ENCODE data around the gene ANKRD1.
"Not testable (repeated sequence)": the region's sequence is repeated elsewhere in the genome, so short reads cannot be mapped to it uniquely, and the experiment has no call there.

Gene ANKRD1

DNA sequence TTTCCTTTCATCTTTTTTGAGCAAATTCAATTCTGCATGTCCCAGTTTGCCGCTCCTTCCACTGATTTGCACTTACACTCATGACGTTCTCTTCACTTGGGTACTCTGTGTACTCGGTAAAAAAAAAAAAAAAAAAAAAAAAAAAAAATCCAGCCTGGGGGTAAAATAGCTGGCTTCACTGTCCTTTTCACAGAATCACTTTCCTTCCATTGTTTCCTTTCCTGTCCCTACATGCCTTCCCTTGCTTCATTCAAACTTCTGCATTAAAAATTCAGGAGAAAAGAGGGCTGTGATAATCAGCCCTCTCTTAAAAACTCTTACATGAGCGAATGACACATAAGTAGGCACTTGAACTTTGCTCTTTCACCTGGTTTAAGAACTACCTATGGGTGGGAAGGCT, 8.7 kb downstream of the ANKRD1 start:
- DNase-seq: no peak

DNA sequence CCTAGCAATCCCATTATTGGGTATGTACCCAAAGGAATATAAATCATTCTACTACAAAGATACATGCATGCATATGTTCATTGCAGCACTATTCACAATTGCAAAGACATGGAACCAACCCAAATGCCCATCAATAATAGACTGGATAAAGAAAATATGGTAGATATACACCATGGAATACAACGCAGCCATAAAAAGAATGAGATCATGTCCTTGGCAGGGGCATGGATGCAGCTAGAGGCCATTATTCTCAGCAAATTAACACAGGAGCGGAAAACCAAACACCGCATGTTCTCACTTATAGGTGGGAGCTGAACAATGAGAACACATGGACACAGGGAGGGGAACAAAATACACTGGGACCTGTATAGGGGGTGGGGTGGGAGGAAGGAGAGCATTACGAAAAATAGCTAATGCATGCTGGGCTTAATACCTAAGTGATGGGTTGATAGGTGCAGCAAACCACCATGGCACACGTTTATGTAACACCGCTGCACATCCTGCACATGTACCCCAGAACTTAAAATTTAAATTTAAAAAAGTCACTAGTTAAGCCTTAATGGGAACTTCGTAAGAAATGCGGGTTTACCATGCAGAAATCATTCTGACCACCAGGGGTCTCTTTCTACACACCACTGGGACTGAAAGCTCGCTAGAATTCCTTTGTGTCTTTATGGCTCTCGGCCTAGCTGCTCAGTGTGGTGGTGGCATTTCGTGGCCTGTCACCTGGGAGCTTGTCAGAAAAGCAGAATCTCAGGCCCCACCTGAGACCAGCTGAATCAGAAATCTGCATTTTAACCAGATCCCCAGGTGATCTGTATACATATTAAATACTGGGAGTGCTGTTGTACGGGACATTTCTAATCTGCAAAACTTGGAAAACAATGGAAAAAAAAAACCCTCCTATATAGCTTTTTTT, 9.5 kb downstream of the ANKRD1 start:
- DNase-seq: peak; percentile 33

DNA sequence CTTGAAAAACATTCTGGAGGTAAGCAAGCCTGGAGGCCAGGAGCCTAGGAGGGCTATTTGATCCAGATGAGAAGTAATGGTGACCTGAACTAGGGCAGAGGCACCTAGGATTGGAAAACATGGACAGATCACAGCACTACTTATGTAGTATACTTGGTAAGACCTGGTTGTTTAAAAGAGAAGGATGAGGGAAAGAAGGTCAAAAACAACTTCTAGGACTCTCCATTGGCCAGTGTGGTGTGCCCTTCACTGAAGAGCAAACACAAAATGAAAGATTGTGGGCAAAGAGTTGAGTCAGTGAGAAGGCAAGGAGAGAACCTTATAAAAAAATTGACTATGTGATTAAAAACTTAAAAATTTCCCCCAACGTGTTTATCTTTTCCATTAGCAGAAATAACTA, 14.3 kb downstream of the ANKRD1 start:
- DNase-seq: no peak

DNA sequence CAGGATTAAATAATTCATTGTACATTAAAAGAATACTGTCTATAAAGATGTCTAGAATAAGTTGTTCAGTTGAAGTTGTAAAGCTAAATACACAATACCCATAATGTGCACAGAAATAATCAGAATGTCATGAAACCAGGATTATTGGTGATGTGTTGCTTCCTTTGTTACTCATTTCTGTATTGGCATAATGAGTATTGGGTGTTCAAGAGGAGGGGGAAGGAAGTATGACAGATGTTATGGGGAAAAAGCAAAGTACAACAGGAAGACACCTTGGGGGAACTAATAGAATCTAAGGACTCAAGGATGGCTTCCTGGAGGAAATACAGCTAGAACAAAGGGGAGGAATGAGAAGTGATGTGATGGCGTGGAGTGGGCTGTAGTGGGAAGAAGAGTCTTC, 15.0 kb downstream of the ANKRD1 start:
- DNase-seq: no peak

DNA sequence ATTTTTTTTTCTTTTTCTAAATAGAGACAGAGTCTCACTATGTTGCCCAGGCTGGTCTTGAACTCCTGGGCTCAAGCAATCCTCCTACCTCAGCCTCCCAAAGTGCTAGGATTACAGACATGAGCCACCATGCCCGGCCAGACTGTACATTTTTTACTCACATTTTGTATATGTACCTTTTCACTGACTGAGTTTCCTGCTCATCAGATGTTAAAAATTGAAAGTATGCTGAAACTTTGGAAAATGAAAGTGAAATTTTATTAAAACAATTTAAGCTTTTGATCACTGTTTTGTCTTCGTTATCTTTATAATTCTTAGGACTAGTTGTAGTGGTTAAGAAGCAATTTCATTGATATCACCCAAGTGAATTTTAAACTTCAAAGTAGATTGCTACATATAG, 24.0 kb downstream of the ANKRD1 start:
- not testable (repeated sequence) for DNase-seq

DNA sequence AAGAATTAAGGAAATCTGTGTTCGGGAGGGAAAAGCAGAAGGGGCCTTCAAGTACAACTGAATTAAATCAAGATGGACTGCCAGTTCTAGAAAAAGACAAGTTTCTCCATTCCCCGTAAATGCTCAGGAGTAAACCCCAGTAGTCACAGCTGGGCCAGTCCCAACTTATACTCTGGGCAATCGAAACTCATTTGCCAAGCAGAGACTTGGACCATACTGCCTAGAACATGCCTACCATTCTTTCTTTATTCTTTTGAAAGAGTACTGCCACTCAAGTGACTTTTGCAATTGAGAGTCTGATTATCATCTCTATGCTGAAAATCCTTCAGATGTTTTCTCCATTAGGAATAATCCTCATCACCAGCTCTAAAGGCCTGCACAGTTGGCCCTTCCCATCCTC, 27.7 kb downstream of the ANKRD1 start:
- DNase-seq: no peak

DNA sequence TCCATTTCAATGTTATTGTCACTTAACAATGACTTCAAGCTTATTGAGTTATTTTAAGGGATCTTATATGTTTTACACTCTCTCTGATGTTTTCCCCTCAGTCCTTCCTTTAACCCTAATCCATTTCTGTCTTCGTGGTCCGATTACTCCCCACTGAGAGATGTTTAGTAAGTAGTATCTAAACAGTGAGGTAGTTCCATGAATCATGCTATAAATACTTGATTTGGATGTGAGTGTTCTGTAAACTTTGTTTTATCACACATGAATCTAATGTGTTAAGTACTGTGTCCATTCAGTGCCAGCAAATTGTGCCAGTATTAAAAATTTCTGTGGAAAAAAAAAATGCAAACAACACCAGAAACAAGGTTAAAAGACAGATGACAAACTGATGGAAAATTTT, 30.5 kb downstream of the ANKRD1 start:
- DNase-seq: no peak

DNA sequence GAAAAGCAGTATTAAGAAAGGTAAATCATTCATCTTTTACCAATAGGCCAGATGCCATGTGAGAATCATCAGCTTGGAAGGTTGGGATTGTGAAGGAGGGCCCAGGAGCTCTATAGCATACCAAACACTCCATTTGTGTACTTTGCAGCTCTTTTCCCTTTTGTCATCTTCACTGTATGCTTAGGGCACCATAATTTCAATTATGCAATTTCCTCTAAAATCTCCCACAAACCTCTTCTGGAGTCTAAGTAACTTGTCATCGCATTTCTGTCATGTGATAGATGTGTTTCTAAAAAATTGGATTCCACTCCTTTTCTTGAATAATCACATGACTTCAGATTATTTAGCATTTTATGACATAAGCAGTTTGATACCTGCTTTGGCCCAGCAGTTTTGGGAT, 31.3 kb downstream of the ANKRD1 start:
- DNase-seq: no peak

DNA sequence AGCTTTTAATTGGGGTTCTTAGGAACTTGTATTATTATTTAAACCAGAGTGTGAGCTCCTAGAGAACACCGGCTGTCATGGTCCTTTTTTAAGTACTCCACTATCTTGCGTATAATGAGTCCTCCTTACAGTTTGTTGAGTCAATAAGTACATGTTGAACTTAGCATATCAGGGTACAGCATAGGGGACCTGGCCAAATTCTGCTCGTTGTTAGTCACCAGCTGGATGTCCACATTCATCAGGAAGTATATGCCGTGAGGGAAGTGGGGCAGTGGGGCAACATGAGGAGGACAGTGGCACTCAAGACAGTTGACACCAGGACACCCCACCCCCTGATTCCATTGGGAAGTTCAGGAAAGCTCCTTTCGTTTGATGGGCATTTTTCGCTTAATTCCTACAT, 32.5 kb downstream of the ANKRD1 start:
- DNase-seq: no peak

DNA sequence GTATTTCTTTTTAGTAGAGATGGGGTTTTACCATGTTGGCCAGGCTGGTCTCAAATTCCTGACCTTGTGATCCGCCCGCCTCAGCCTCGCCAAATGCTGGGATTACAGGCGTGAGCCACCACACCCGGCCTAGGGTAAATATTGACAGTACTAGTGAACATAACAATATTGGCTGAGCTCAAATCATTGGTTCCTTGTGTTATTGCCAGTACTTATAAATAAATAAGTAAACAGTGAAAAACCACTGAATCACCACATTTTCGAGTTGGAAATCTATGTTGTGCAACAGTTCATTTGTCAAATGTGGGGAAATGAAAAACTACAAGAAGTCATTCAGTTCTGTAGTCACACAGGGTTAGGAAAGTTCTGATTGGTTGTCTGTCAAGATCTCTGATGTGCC, 33.3 kb downstream of the ANKRD1 start:
- DNase-seq: no peak

DNA sequence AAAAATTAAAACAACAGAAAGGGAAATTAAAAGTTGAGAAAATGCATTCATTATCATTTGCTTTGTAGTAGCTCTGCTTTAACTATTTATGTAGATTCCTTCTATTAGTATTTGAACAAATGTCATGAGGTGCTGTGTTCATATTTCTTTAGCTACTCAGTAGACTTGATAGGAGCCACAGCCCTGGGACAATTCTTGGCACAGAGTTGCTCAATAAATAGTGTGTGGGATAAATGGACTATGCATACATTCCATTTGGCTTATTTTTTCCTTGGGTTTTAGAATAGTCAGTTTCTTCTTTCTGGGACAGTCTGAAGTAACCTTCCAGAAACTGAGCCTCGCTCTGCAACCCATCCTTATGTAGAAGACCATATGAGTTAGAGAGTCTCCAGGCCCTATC, 35.7 kb downstream of the ANKRD1 start:
- no peak for DNase-seq

DNA sequence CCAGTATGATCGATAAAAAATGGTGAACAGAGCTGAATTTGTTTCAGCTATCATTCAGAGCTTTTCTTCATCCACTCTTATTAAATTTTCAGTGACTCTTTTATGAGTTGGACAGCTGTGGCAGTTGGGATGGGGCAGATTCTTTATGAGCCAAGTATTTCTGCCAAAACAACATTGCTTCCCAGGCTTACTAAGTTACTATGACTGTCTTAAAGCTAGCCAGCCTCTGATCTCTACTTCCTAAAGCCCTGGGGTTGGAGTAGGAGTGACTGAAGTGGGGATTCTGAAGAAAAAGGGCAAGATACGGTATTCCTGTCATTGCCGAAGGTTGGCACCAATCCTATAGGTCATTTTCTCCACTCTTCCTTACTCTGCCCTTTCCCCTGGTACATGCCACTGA, 36.5 kb downstream of the ANKRD1 start:
- no peak for DNase-seq

DNA sequence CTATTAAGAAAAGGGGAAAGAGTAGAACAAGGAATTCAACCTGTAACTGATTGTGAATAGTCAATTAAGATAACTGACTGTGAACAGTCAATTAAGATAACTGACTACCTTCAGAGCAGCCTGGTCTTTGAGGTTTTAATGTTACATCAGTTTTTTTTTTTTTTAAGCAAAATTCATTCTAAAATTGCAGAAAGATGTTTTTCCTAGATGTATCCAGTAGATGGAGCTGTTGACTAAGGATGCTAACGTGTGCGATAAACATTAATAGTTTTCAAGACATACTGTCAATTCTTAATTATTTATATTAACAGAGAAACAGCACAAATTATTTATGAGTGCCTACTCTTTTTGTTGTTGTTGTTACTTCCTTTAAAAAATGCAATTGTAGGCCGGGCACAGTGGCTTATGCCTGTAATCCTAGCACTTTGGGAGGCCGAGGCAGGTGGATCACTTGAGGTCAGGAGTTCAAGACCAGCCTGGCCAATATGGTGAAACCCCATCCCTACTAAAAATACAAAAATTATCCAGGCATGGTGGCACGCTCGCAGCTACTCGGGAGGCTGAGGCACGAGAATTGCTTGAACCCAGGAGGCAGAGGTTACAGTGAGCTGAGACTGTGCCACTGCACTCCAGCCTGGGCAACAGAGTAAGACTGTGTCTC, 40.7 kb downstream of the ANKRD1 start:
- not testable (repeated sequence) for DNase-seq

DNA sequence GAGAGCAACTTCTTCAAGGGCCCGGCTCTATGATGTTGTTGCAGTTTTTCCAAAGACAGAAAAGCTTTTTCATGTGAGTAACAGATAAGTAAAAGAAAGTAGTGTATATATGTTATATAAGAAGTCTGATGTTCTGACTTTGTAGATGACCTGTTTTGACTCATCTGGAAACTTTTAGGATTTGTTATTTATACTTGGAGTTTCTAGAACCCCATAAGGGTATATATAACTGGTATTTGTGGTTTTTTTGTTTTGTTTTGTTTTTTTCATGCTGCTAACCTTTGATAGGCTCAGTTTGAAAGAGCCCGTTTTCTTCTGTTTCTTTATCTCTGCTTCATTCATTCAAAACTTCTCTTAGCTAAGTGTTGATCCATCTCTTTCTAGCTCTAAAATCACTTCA, 41.8 kb downstream of the ANKRD1 start:
- no peak for DNase-seq

DNA sequence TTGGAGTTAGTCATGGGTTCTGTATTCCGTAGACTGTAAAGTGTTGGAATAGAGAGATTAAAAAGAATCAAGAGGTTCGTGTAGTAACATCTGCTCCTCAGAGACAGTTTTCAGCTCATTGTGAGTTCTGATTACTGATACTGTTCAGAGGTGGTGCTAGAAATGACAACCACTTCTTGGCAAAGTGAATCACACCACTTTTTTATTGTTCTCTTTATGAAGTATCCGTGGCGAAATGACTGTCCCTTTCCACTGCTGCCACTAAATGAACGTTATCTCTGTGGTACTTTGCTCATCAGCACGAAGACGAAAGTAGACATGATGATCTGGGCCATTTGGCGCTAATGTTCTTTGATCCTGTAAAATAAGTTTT, 48.3 kb downstream of the ANKRD1 start:
- no peak for DNase-seq

DNA sequence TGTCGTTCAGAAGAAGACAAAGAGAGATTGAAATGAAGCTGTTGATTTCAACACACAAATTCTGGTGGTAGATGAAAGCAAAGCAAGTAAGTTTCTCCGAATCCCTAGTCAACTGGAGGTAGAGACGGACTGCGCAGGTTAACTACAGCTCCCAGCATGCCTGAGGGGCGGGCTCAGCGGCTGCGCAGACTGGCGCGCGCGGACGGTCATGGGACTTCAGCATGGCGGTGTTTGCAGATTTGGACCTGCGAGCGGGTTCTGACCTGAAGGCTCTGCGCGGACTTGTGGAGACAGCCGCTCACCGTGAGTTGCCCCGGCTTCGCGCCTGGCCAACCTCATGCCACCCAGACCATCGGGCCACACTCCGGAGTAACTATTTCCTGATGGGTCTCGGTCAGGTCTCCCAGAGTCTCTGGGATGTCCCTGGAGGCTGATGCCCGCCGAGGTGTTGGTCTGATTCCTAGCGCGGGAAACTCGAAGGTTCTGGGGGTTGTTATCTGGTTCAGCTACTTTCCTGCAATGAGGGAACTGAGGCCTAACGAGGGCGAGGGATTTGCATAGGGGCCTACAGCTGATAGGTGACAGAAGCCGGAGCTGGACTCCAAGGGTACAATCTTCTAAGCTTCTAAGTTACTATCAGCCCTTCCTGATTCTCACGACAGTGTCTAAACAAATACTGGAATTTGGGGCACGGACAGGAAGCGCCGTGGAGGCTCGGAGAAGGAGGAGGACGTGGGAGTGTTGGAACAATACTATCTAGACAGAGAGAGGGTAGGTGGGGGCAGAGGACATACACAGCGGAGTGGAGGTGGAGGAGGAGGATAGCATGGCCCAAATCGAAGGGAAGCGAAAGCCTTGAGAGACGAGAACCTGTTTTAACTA, 48.9 kb downstream of the ANKRD1 start, which contains the start of gene RPP30:
Gene RPP30, plus strand, starts transcription at position 209 of the 882 bp plus-strand sequence. Its CDS starts 13 bp downstream, at position 222.
- DNase-seq: peak; percentile 52

DNA sequence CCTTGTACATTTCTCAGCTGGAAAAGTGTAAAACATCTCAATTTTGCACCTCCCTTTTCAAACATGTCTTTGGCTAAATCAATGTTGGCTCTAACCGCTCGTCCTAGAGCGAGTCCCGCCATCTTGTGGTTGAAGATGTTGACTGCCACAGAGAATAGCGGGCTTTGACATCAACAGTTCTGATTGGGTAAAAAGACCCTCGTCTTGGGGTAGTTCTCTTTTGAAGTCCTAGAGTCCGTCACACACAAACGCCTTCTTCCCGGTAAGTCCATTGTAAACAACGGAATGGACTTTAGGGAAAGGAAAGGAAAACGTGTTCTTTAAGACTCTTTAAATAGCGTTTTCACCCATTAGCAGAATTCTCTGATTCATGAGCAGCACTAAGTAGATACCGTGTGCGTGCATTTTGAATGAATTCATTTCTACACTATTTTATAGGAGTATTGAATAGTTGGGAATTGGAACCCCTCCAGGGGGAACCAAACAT, 49.6 kb downstream of the ANKRD1 start:
- DNase-seq: peak; percentile 33

DNA sequence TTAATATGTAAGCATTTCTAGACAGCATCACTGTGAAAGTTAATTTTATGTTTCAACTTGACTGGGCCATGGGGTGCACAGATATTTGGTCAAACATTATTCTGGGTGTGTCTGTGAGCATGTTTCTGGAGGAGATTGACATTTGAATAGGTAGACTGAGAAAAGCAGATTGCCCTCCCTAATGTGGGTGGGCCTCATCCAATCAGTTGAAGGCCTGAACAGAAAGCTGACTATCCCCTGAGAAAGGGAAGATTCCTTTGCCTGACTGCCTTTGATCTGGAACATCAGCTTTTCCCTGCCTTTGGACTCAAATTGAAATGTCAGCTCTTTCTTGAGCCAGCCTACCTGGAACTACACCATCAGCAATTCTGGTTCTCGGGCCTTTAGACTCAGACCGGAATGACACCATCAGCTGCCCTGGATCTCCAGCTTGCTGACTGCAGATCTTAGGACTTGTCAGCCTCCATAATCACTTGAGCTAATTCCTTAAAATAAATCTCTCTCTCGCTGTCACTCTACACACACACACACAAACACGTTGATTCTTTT, 54.8 kb downstream of the ANKRD1 start:
- no peak for DNase-seq

DNA sequence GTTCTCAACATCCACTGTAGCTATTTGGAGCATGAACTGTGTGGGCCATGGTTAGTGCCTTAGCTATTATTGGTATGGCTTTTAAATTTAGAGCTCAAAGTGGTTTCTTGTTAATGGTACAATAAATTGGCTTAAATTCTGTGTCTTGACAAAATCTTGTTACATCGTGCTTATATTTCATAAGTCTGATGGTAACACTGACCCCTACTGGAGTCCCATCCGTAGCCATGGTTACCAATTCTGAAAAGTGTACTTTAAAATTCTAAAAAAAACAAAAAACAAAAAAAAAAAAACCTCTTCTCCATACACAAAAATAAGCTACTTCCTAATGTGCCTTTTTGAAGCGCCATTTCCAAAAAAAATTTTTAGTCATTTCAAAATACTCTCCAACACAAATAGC, 55.5 kb downstream of the ANKRD1 start:
- no peak for DNase-seq

DNA sequence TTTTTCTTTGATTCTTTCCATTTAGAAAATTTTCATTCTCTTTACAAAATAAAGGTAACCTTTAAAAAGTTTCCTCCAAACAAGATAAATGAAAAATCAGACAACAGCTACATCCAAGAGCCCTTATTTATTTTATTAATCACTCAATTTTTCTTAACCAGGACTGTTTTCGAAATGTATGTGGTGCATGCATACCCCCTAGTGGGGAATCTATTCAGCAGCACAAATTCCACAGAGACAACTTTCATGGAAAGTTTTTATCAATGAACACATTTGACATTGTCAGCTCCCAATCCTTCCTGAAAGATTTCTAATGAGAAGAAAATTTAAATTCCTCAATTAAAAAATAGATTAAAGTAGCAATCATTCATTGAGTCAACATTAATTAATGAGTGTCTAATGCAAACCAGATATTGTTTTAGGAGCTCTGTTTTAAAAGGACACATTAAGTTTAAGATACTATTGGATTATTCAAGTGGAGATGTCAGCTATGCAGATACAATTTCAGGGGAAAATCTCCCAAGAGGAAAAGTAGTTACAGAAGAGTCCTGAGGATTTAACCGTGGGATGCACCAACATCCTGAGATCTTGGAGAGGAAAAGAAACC, 57.9 kb downstream of the ANKRD1 start:
- DNase-seq: no peak
